ENCODE results near the gene FCAR.
"Not testable (repeated sequence)": the region's sequence is repeated elsewhere in the genome, so short reads cannot be mapped to it uniquely, and the experiment has no call there.

The FCAR gene

DNA sequence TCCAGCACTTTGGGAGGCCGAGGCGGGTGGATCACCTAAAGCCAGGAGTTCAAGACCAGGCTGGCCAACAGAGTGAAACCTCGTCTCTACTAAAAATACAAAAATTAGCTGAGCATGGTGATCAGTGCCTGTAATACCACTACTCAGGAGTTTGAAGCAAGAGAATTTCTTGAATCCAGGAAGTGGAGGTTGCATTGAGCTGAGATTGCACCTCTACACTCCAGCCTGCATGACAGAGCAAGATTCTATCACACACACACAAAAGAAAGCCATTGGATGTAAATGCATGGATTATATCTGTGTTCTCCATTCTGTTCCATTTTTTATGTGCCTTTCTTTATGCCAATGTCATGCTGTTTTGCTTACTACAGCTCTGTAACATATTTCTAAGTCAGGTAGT is 15.6 kb upstream of the FCAR start:
- not testable (repeated sequence) for H3K9ac ChIP-seq (ENCODE audit: low read length); H3K36me3 ChIP-seq (ENCODE audit: control insufficient read depth, insufficient read depth, low read length, severe bottlenecking); H3K27me3 ChIP-seq (replicated peaks; ENCODE audit: control insufficient read depth, insufficient read depth, low read length); DNase-seq (ENCODE audit: low read depth); H3K4me1 ChIP-seq (ENCODE audit: control insufficient read depth, insufficient read depth, low read length); H3K9me3 ChIP-seq (ENCODE audit: control insufficient read depth, low read length); H3K4me3 ChIP-seq (ENCODE audit: low read length)

- H3K9ac ChIP-seq (ENCODE audit: low read length); H3K9me3 ChIP-seq (ENCODE audit: control insufficient read depth, low read length); H3K4me1 ChIP-seq (ENCODE audit: control insufficient read depth, insufficient read depth, low read length); DNase-seq (ENCODE audit: low read depth); H3K27me3 ChIP-seq (replicated peaks; ENCODE audit: control insufficient read depth, insufficient read depth, low read length); H3K36me3 ChIP-seq (ENCODE audit: control insufficient read depth, insufficient read depth, low read length, severe bottlenecking); H3K4me3 ChIP-seq (ENCODE audit: low read length): not testable (repeated sequence)
Measured at GRCh38 chr19:54859421-54859820, 14.6 kb upstream of the FCAR start.

DNA sequence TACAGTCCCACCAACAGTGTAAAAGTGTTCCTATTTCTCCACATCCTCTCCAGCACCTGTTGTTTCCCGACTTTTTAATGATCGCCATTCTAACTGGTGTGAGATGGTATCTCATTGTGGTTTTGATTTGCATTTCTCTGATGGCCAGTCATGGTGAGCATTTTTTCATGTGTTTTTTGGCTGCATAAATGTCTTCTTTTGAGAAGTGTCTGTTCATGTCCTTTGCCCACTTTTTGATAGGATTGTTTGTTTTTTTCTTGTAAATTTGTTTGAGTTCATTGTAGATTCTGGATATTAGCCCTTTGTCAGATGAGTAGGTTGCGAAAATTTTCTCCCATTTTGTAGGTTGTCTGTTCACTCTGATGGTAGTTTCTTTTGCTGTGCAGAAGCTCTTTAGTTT is 10.6 kb upstream of the FCAR start:
- H3K36me3 ChIP-seq (ENCODE audit: control insufficient read depth, insufficient read depth, low read length, severe bottlenecking); H3K4me3 ChIP-seq (ENCODE audit: low read length); DNase-seq (ENCODE audit: low read depth); H3K9me3 ChIP-seq (ENCODE audit: control insufficient read depth, low read length); H3K9ac ChIP-seq (ENCODE audit: low read length); H3K4me1 ChIP-seq (ENCODE audit: control insufficient read depth, insufficient read depth, low read length); H3K27me3 ChIP-seq (replicated peaks; ENCODE audit: control insufficient read depth, insufficient read depth, low read length): not testable (repeated sequence)

DNA sequence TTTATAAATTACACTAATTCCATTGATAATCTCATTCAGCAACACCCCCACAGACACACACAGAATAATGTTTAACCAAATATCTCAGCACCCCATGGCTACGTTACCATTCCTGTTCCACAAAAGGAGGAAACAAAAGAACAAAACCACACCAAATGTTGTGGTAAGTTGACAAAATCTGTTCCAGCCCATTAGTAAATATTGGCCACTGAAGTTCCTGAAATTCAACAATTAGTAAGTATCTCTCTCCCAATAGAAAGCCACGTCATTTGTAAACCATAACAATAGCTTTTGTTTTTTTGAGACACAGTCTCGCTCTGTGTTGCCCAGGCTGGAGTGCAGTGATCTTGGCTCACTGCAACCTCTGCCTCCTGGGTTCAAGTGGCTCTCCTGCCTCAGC is 2.3 kb upstream of the FCAR start:
- no peaks in the 10 kb centered on the region for H3K36me3 ChIP-seq (ENCODE audit: control insufficient read depth, insufficient read depth, low read length, severe bottlenecking)
- H3K27me3 ChIP-seq (replicated peaks; ENCODE audit: control insufficient read depth, insufficient read depth, low read length) = no peaks in the 10 kb centered on the region
- no peak for DNase-seq (ENCODE audit: low read depth)
- H3K9me3 ChIP-seq (ENCODE audit: control insufficient read depth, low read length) = peaks cover 2% of the 10 kb centered on the region
- no peak overlapping the region for H3K9ac ChIP-seq (ENCODE audit: low read length)
- no peak overlapping the region for H3K4me3 ChIP-seq (ENCODE audit: low read length)
- H3K4me1 ChIP-seq (ENCODE audit: control insufficient read depth, insufficient read depth, low read length) = no peaks in the 10 kb centered on the region

DNA sequence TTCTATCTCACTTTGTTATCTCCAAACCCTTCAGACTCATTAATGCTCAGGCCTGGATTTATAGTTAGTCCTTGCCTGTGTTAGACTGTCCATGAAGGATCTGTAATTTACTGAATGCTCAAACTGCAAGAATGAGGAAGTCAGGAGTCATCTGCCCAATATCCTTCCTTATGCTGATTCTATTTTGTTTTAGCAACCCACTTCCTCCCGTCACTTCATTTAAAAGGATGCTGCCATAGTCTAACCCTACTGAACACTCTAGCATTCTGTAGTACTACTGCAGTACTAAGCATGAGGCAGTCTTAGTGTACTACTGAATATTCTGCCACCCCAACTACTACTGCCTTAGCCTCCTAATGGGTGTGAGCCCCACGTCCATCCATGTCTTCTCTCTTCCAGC is 1.5 kb downstream of the FCAR start:
- no peak for DNase-seq (ENCODE audit: low read depth)
- no peaks in the 10 kb centered on the region for H3K36me3 ChIP-seq (ENCODE audit: control insufficient read depth, insufficient read depth, low read length, severe bottlenecking)
- H3K4me1 ChIP-seq (ENCODE audit: control insufficient read depth, insufficient read depth, low read length) = no peaks in the 10 kb centered on the region
- H3K4me3 ChIP-seq (ENCODE audit: low read length) = no peak overlapping the region
- no peaks in the 10 kb centered on the region for H3K27me3 ChIP-seq (replicated peaks; ENCODE audit: control insufficient read depth, insufficient read depth, low read length)
- H3K9me3 ChIP-seq (ENCODE audit: control insufficient read depth, low read length) = no peaks in the 10 kb centered on the region
- no peak overlapping the region for H3K9ac ChIP-seq (ENCODE audit: low read length)

DNA sequence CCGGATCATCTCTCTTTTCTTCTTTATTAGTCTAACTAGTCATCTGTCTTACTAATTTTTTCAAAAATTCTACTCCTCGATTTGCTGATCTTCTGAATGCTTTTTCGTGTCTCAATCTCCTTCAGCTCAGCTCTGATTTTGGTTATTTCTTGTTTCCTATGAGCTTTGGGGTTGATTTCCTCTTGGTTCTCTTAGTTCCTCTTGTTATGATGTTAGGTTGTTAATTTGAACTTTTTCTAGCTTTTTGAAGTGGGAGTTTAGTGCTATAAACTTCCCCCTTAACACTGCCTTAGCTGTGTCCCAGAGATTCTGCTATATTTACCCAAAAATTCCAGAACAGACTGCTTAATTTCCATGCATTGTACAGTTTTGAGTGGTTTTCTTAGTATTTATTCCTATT is 3.4 kb downstream of the FCAR start:
- H3K9ac ChIP-seq (ENCODE audit: low read length) = no peak overlapping the region
- no peak for DNase-seq (ENCODE audit: low read depth)
- H3K4me1 ChIP-seq (ENCODE audit: control insufficient read depth, insufficient read depth, low read length) = no peaks in the 10 kb centered on the region
- no peak overlapping the region for H3K4me3 ChIP-seq (ENCODE audit: low read length)
- no peaks in the 10 kb centered on the region for H3K36me3 ChIP-seq (ENCODE audit: control insufficient read depth, insufficient read depth, low read length, severe bottlenecking)
- H3K9me3 ChIP-seq (ENCODE audit: control insufficient read depth, low read length) = no peaks in the 10 kb centered on the region
- H3K27me3 ChIP-seq (replicated peaks; ENCODE audit: control insufficient read depth, insufficient read depth, low read length) = no peaks in the 10 kb centered on the region

DNA sequence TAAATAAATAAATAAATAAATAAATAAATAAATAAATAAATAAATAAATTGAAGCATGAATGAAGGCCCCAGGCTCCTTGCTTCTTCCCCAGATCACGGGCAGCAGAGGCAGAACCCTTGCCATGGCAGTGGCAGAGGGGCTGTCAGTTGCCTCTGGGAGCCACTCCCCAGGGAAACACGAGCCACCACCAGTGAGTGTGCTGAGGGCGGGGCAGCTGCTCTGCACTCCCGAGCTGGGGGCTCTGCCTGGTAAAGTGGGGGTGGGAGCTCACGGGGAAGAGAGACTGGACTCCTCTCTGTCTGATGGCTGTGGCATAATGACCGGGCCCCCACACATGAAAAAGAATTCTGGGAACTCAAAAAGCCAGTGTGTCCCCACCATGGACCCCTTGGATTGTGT is 7.8 kb downstream of the FCAR start:
- no peak overlapping the region for H3K4me3 ChIP-seq (ENCODE audit: low read length)
- no peaks in the 10 kb centered on the region for H3K9me3 ChIP-seq (ENCODE audit: control insufficient read depth, low read length)
- no peak overlapping the region for H3K9ac ChIP-seq (ENCODE audit: low read length)
- H3K27me3 ChIP-seq (replicated peaks; ENCODE audit: control insufficient read depth, insufficient read depth, low read length) = no peaks in the 10 kb centered on the region
- DNase-seq (ENCODE audit: low read depth) = no peak
- H3K36me3 ChIP-seq (ENCODE audit: control insufficient read depth, insufficient read depth, low read length, severe bottlenecking) = no peaks in the 10 kb centered on the region
- no peaks in the 10 kb centered on the region for H3K4me1 ChIP-seq (ENCODE audit: control insufficient read depth, insufficient read depth, low read length)

- DNase-seq (ENCODE audit: low read depth) = no peak
Measured at GRCh38 chr19:54882758-54883157, 8.7 kb downstream of the FCAR start.

GRCh38 chr19:54883228-54883627 is 9.2 kb downstream of the FCAR start:
- no peak for DNase-seq (ENCODE audit: low read depth)
- Histone ChIP-seq H3K4me3 (ENCODE audit: low read length) (no peak overlapping the region), H3K36me3 (ENCODE audit: control insufficient read depth, insufficient read depth, low read length, severe bottlenecking) (no peaks in the 10 kb centered on the region), H3K4me1 (ENCODE audit: control insufficient read depth, insufficient read depth, low read length) (no peaks in the 10 kb centered on the region), H3K9me3 (ENCODE audit: control insufficient read depth, low read length) (no peaks in the 10 kb centered on the region), H3K27me3 (replicated peaks; ENCODE audit: control insufficient read depth, insufficient read depth, low read length) (no peaks in the 10 kb centered on the region), H3K9ac (ENCODE audit: low read length) (no peak overlapping the region)

More at GRCh38 chr19:54882758-54883157, 8.7 kb downstream of the FCAR start:
- Histone ChIP-seq H3K9me3 (ENCODE audit: control insufficient read depth, low read length) (no peaks in the 10 kb centered on the region), H3K4me1 (ENCODE audit: control insufficient read depth, insufficient read depth, low read length) (no peaks in the 10 kb centered on the region), H3K36me3 (ENCODE audit: control insufficient read depth, insufficient read depth, low read length, severe bottlenecking) (no peaks in the 10 kb centered on the region), H3K27me3 (replicated peaks; ENCODE audit: control insufficient read depth, insufficient read depth, low read length) (no peaks in the 10 kb centered on the region), H3K9ac (ENCODE audit: low read length) (no peak overlapping the region), H3K4me3 (ENCODE audit: low read length) (no peak overlapping the region)

DNA sequence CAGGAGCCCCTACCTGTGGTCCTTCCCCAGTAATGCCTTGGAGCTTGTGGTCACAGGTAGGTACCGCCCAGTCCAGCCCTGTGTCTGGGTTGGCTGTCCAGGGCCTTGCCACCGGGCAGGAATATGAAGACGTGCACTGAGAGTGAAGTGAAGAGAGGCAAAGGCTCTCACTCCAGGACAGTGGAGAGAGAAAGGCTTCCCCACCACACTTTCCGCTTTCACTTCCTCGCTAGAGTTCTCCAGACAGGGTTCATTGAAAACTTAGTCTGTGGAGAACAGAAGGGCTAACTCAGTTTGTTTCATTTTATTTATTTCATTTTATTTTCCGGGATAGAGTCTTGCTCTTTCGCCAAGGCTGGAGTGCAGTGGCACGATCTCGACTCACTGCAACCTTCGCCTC is 14.2 kb downstream of the FCAR start:
- Histone ChIP-seq H3K9me3 (ENCODE audit: control insufficient read depth, low read length) (no peaks in the 10 kb centered on the region), H3K4me3 (ENCODE audit: low read length) (no peak overlapping the region), H3K4me1 (ENCODE audit: control insufficient read depth, insufficient read depth, low read length) (no peaks in the 10 kb centered on the region), H3K36me3 (ENCODE audit: control insufficient read depth, insufficient read depth, low read length, severe bottlenecking) (no peaks in the 10 kb centered on the region), H3K27me3 (replicated peaks; ENCODE audit: control insufficient read depth, insufficient read depth, low read length) (no peaks in the 10 kb centered on the region), H3K9ac (ENCODE audit: low read length) (no peak overlapping the region)
- no peak for DNase-seq (ENCODE audit: low read depth)

GRCh38 chr19:54889566-54889965 is 15.5 kb downstream of the FCAR start:
- no peak overlapping the region for H3K4me3 ChIP-seq (ENCODE audit: low read length)

GRCh38 chr19:54893406-54893805 is 19.4 kb downstream of the FCAR start:
- DNase-seq (ENCODE audit: low read depth) = no peak
- Histone ChIP-seq H3K4me1 (ENCODE audit: control insufficient read depth, insufficient read depth, low read length) (no peaks in the 10 kb centered on the region), H3K9ac (ENCODE audit: low read length) (no peak overlapping the region), H3K27me3 (replicated peaks; ENCODE audit: control insufficient read depth, insufficient read depth, low read length) (no peaks in the 10 kb centered on the region), H3K4me3 (ENCODE audit: low read length) (no peak overlapping the region), H3K9me3 (ENCODE audit: control insufficient read depth, low read length) (no peaks in the 10 kb centered on the region), H3K36me3 (ENCODE audit: control insufficient read depth, insufficient read depth, low read length, severe bottlenecking) (no peaks in the 10 kb centered on the region)

More at GRCh38 chr19:54889566-54889965, 15.5 kb downstream of the FCAR start:
- H3K9ac ChIP-seq (ENCODE audit: low read length) = no peak overlapping the region
- no peaks in the 10 kb centered on the region for H3K27me3 ChIP-seq (replicated peaks; ENCODE audit: control insufficient read depth, insufficient read depth, low read length)
- H3K4me1 ChIP-seq (ENCODE audit: control insufficient read depth, insufficient read depth, low read length) = no peaks in the 10 kb centered on the region
- no peaks in the 10 kb centered on the region for H3K9me3 ChIP-seq (ENCODE audit: control insufficient read depth, low read length)
- H3K36me3 ChIP-seq (ENCODE audit: control insufficient read depth, insufficient read depth, low read length, severe bottlenecking) = no peaks in the 10 kb centered on the region
- DNase-seq (ENCODE audit: low read depth) = no peak
